ENCODE data around the gene CT45A8. TPM values are rescaled to one million over a fixed set of nuclear protein-coding genes. Genes with fewer than 3 reads are reported as not detected.

Gene CT45A8
- total RNA-seq, 3 donors from 2014 or later: not detected

Other genes starting within 250 kb of the CT45A8 start
- not detected for gene CT45A1, start 140.9 kb downstream of the CT45A8 start, total RNA-seq
- gene CT45A3, start 86.3 kb downstream of the CT45A8 start, total RNA-seq: not detected
- not detected for gene CT45A5, start 69.0 kb downstream of the CT45A8 start, total RNA-seq
- gene CT45A6, start 51.8 kb downstream of the CT45A8 start, total RNA-seq: not detected
- not detected for gene CT45A2, start 34.5 kb downstream of the CT45A8 start, total RNA-seq
- not detected for gene CT45A7, start 17.3 kb downstream of the CT45A8 start, total RNA-seq
- gene CT45A9, start 17.3 kb upstream of the CT45A8 start, total RNA-seq: not detected
- gene CT45A10, start 38.9 kb upstream of the CT45A8 start, total RNA-seq: not detected
- gene SAGE1, start 39.2 kb upstream of the CT45A8 start, total RNA-seq: not detected
- gene MMGT1, start 119.5 kb upstream of the CT45A8 start, total RNA-seq: 10 to 100 TPM; 23.3 to 33.2 (median 25.0) TPM
- gene SLC9A6, start 130.9 kb upstream of the CT45A8 start, total RNA-seq: 10 to 100 TPM; 12.6 to 17.3 (median 13.1) TPM